ENCODE measurements around the gene SLC6A7.

SLC6A7 gene

GRCh38 chr5:150189728-150190502 lies at the start of gene SLC6A7:
Gene SLC6A7, plus strand, starts transcription at chr5:150190062. Its CDS starts 266 bp downstream, at chr5:150190328.
- Histone ChIP-seq H3K4me3 (ENCODE audit: low read length, poor library complexity, severe bottlenecking) (no peak within 1 kb of the TSS), H3K9ac (ENCODE audit: low read depth, low read length, poor library complexity, severe bottlenecking) (no peak within 1 kb of the TSS), H3K4me2 (ENCODE audit: low read depth, low read length, poor library complexity, severe bottlenecking) (no peak within 1 kb of the TSS)

GRCh38 chr5:150140830-150141229 lies 49.0 kb upstream of the SLC6A7 start:
- no peaks in the 10 kb centered on the region for H3K36me3 ChIP-seq (ENCODE audit: insufficient read depth, low read length)

More at GRCh38 chr5:150189728-150190502, at the start of gene SLC6A7:
- no peaks in the 10 kb centered on the region for H3K36me3 ChIP-seq (ENCODE audit: insufficient read depth, low read length)
- no peaks in the 10 kb centered on the region for H4K20me1 ChIP-seq (ENCODE audit: insufficient read depth, low read length, poor library complexity, severe bottlenecking)
- no peaks in the 10 kb centered on the region for H3K9me2 ChIP-seq (replicated peaks; ENCODE audit: low read depth, low read length)
- no peaks in the 10 kb centered on the region for H3K4me1 ChIP-seq (ENCODE audit: insufficient read depth, low read length, poor library complexity, severe bottlenecking)
- TF ChIP-seq EZH2phosphoT487 (IDR thresholded peaks at IDR 0.05; ENCODE audit: borderline replicate concordance) (no peak), CTCF (conservative IDR thresholded peaks at IDR 0.05; ENCODE audit: low read length) (no peak)
- H3K27me3 ChIP-seq (ENCODE audit: insufficient read depth, low read length, poor library complexity, severe bottlenecking) = no peaks in the 10 kb centered on the region
- H3K79me2 ChIP-seq (ENCODE audit: insufficient read depth, low read length) = no peaks in the 10 kb centered on the region
- H3K9me3 ChIP-seq (ENCODE audit: insufficient read depth, low read depth, low read length) = no peaks in the 10 kb centered on the region
- no peaks in the 10 kb centered on the region for H3F3A ChIP-seq (ENCODE audit: low read depth)
- no peak within 1 kb of the TSS for H2AFZ ChIP-seq (ENCODE audit: low read length)

DNA sequence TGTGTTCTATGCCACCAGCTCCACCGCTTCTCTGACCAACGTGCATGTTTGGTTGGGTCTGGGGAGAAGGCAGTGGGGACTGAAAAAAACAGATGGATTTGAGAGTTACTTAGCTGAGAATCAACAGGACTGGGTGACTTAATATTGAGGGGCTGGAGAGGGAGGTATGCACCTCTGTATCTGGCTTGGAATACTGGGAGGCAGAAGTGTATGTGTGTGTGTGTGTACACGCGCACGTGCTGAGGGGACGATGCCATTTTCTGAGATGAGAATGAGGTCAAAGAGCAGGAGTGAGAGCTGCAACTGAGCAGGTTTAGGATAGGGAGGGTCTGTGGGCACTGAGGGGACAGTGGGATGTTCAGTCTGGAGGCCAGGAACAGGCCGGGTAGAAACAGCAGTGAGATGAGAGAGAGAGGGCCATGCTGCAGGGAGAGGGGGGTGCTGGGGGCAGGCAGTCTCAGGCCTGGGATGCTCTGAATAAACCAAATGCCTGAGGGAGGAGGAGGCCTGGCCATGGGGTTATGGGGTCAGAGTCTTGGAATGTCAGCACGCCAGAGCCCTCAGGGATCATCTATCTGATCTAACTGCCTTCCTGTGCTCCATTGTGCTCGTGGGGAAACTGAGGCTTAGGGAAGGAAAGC lies 48.2 kb upstream of the SLC6A7 start:
- Histone ChIP-seq H3K9ac (ENCODE audit: low read depth, low read length, poor library complexity, severe bottlenecking) (no peak overlapping the region), H3K27me3 (ENCODE audit: insufficient read depth, low read length, poor library complexity, severe bottlenecking) (no peaks in the 10 kb centered on the region), H3K4me3 (ENCODE audit: low read length, poor library complexity, severe bottlenecking) (no peak overlapping the region), H3K36me3 (ENCODE audit: insufficient read depth, low read length) (no peaks in the 10 kb centered on the region), H3F3A (ENCODE audit: low read depth) (no peaks in the 10 kb centered on the region), H3K4me1 (ENCODE audit: insufficient read depth, low read length, poor library complexity, severe bottlenecking) (no peaks in the 10 kb centered on the region), H4K20me1 (ENCODE audit: insufficient read depth, low read length, poor library complexity, severe bottlenecking) (no peaks in the 10 kb centered on the region), H2AFZ (ENCODE audit: low read length) (no peak overlapping the region), H3K4me2 (ENCODE audit: low read depth, low read length, poor library complexity, severe bottlenecking) (no peak overlapping the region), H3K79me2 (ENCODE audit: insufficient read depth, low read length) (no peaks in the 10 kb centered on the region), H3K9me3 (ENCODE audit: insufficient read depth, low read depth, low read length) (no peaks in the 10 kb centered on the region), H3K9me2 (replicated peaks; ENCODE audit: low read depth, low read length) (no peaks in the 10 kb centered on the region)
- TF ChIP-seq CTCF (conservative IDR thresholded peaks at IDR 0.05; ENCODE audit: low read length) (no peak), EZH2phosphoT487 (IDR thresholded peaks at IDR 0.05; ENCODE audit: borderline replicate concordance) (no peak)

More at GRCh38 chr5:150140830-150141229, 49.0 kb upstream of the SLC6A7 start:
- no peaks in the 10 kb centered on the region for H3K27me3 ChIP-seq (ENCODE audit: insufficient read depth, low read length, poor library complexity, severe bottlenecking)
- no peaks in the 10 kb centered on the region for H3K4me1 ChIP-seq (ENCODE audit: insufficient read depth, low read length, poor library complexity, severe bottlenecking)
- no peaks in the 10 kb centered on the region for H3K79me2 ChIP-seq (ENCODE audit: insufficient read depth, low read length)
- H3K4me2 ChIP-seq (ENCODE audit: low read depth, low read length, poor library complexity, severe bottlenecking) = no peak overlapping the region
- H3K9ac ChIP-seq (ENCODE audit: low read depth, low read length, poor library complexity, severe bottlenecking) = no peak overlapping the region
- H3K9me2 ChIP-seq (replicated peaks; ENCODE audit: low read depth, low read length) = no peaks in the 10 kb centered on the region
- TF ChIP-seq EZH2phosphoT487 (IDR thresholded peaks at IDR 0.05; ENCODE audit: borderline replicate concordance) (no peak), CTCF (conservative IDR thresholded peaks at IDR 0.05; ENCODE audit: low read length) (no peak)
- H3K9me3 ChIP-seq (ENCODE audit: insufficient read depth, low read depth, low read length) = no peaks in the 10 kb centered on the region
- no peaks in the 10 kb centered on the region for H3F3A ChIP-seq (ENCODE audit: low read depth)
- H3K4me3 ChIP-seq (ENCODE audit: low read length, poor library complexity, severe bottlenecking) = no peak overlapping the region
- no peak overlapping the region for H2AFZ ChIP-seq (ENCODE audit: low read length)
- H4K20me1 ChIP-seq (ENCODE audit: insufficient read depth, low read length, poor library complexity, severe bottlenecking) = no peaks in the 10 kb centered on the region

Measured in Loucy (cell line).